Esophagus (tissue), 2 donors: ENCODE measurements around the gene CFAP99. TPM values are rescaled to one million over a fixed set of nuclear protein-coding genes. Genes with fewer than 3 reads are reported as not detected.

Experiments
- H3K27ac ChIP-seq, 2 donors: one replicate each; pipeline ENCODE4 v1.5.1; 2013; ENCODE audit warnings: low read depth in 2 of 2, mild to moderate bottlenecking in 2 of 2, inconsistent platforms in 1 of 2, low read length in 1 of 2, moderate library complexity in 1 of 2
- H3K27me3 ChIP-seq, 2 donors: one replicate each; pipeline ENCODE4 v1.6.1; 2013; ENCODE audit warnings: low read length in 2 of 2, control low read depth in 1 of 2, mild to moderate bottlenecking in 1 of 2; ENCODE audit not compliant: insufficient read depth in 2 of 2, control insufficient read depth in 1 of 2
- H3K36me3 ChIP-seq, 2 donors: one replicate each; pipeline ENCODE4 v1.6.1; 2013; ENCODE audit warnings: low read length in 1 of 2; ENCODE audit not compliant: control insufficient read depth in 2 of 2, insufficient read depth in 2 of 2
- H3K4me1 ChIP-seq, 2 donors: one replicate each; pipeline ENCODE4 v1.6.1; 2013; ENCODE audit warnings: low read length in 1 of 2; ENCODE audit not compliant: control insufficient read depth in 2 of 2, insufficient read depth in 2 of 2
- H3K4me3 ChIP-seq, 2 donors: one replicate each; pipeline ENCODE4 v1.5.1; 2013; ENCODE audit warnings: low read length in 2 of 2, mild to moderate bottlenecking in 2 of 2, low read depth in 1 of 2, moderate library complexity in 1 of 2
- H3K9me3 ChIP-seq, 2 donors: one replicate each; pipeline ENCODE4 v1.6.1; 2013; ENCODE audit warnings: mild to moderate bottlenecking in 2 of 2, low read depth in 1 of 2, low read length in 1 of 2, moderate library complexity in 1 of 2; ENCODE audit not compliant: control insufficient read depth in 2 of 2, insufficient read depth in 1 of 2
- WGBS, 2 donors: extraction: QIAGEN DNeasy Blood & Tissue Kit; methylation state at CpG; one replicate each; pipeline ENCODE4 v1.1.7; 2013; 5-methylcytosine and 5-hydroxymethylcytosine counted together
- polyA plus RNA-seq, 2 donors: library from polyadenylated mRNA; stranded (reverse); fragments of 200-250 nt; gene quantifications; one replicate each; pipeline ENCODE4 v1.2.3, GENCODE V29; 2013
- donor health status: healthy with polysubstance abuse.
- donor health status: Bipolar disorder and iron deficiency.

CFAP99 gene
- polyA plus RNA-seq, 2 donors: 0.04 to 0.07 TPM

DNA sequence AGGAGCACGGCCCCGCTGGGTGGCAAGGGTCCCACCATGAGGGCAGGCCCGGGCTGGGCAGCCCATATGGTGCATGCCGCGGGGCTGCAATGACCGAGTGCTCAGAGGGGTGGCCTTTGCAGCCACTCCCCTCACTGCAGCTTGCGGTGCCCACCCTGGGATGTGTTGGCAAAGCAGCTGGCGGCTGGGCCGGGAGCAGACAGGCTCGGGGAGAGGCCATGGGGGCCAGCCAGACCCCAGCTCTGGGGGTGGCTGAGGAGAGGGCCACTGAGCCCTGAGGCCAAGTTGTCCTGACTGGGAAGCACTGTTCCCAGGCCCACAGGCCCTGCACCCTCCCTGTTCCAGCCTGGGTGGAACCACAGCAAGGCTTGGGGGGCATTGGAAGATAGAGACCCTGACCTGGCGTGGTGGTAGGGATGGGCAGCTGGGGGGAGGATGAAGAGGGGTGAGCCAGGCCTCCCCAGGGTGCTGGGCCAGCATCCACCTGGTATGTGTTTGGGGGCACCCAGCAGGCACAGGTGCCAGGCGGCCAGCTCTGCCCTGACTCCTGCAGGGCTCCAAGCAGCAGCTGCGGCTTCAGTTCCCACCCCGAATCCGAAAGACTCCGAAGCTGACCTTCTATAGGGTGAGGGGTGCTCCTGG is 31.8 kb downstream of the CFAP99 start:
- Histone ChIP-seq H3K27ac (no peak overlapping the region), H3K27me3 (no peaks in the 10 kb centered on the region), H3K9me3 (no peaks in the 10 kb centered on the region), H3K36me3 (no peaks in the 10 kb centered on the region), H3K4me1 (no peaks in the 10 kb centered on the region), H3K4me3 (no peak overlapping the region)
- 79 to 85% methylated on average over 16 of the region's 16 CpGs for WGBS, 2 donors

DNA sequence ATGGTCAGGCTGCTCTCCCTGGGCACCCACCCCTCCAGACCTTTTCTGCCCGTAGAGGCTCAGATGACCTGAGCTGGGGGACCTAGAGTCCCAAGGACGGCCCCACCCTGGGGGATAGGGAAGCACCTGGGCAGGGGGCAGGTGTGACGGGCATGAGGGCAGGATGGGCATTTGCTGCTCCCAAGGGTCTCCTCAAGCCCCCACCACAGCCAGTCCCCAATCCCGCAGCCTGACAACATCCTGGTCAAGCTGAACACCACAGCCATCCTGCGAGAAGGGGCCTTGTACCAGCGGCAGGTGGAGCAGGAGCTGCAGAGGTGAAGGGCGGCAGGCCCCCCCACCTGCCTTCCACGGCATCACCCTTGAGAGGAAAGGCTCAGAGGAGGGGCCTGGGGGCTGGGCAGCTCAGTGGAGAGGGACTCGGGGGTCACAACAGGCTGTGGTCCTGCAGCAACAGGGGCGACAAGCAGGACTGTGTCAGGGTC is 32.3 kb downstream of the CFAP99 start:
- H3K27me3 ChIP-seq: no peaks in the 10 kb centered on the region
- H3K27ac ChIP-seq: no peak overlapping the region
- H3K4me3 ChIP-seq: no peak overlapping the region
- 82 to 87% methylated on average over 10 of the region's 10 CpGs for WGBS, 2 donors
- no peaks in the 10 kb centered on the region for H3K4me1 ChIP-seq
- H3K36me3 ChIP-seq: no peaks in the 10 kb centered on the region
- H3K9me3 ChIP-seq: no peaks in the 10 kb centered on the region

DNA sequence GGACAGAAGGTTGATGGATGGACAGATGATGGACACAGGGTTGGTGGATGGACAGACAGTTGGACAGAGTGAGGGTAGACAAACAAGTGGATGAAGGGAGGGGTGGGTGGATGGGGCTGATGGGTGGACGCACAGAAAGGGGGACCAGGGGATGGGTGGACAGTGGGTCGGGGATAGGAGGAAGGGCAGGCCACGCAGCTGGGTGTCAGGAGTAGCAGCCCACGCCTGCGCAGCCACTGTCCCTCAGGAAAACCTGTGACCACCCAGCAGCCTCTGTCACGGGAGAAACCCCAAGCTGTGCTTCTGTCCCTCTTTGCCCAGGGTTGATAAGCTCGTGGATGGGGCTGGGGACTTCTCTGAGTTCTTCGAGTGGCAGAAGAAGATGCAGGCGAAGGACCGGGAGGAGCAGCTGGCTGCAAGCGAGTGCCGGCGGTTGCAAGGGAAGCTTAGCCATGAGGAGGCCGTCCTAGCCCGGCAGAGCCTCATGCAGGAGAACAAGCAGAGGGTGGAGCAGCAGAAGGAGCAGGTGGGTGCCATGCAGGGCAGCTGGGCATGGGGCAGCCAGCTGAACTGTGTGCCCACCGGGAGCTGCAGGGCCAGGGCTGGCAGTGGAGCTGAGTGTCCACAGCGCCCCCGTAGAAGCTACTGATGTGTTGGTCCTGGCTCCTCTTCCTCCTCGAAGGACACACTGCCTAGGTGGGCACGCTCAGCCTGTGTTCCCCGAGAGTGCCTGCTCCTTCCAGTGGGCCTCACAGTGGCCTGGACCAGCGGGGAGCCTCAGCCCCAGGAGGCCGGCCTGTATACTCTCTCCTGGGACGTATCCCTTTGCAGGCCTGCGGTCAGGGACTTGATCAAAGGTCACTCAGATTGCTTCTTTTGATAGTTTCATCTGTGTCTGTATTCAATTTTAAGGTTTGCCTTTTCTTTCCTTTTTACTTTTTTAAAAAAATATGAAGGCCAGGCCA is 33.3 kb downstream of the CFAP99 start:
- no peaks in the 10 kb centered on the region for H3K4me1 ChIP-seq

DNA sequence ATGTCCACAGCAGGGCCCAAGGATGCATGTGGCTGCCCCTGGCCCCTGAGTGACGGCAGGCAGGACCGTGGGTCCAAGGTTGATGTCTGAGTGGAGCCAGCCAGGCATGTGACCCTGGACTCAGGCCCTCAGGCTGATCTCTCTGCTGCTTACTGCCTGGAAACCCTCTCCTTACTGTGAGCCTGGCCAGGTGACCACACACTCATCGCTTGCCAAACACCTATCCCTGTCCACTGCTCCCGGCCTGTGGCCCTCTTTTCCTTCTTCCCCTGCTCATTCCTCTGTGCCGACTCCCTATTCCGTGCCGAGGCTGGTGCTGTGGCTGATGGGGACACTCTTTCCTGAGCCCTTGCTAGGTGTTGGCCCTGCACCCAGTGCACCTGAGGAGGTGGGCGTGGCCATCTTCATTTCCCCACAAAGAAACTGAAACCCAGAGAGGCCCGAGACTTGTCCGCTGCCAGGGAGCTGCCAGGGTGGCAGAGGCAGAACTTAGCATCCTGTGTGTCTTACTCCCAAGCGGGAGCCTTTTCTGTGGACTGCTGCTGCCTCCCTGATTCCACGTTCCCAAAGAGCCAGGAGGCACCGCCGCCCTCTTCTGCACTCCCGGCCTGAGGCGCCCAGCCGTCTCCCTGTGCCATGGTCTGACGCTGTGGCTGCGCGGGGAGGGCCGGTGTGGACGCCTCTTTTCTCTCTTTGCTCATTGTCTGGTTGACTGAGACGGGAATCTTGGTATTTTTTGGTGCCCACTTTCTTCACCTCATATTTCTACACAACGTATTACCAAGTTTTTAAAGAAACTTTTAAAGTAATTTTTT is 38.9 kb downstream of the CFAP99 start:
- Histone ChIP-seq H3K27ac (no peak overlapping the region), H3K9me3 (no peaks in the 10 kb centered on the region), H3K36me3 (no peaks in the 10 kb centered on the region), H3K27me3 (no peaks in the 10 kb centered on the region), H3K4me3 (no peak overlapping the region), H3K4me1 (peaks cover 0 to 9% of the 10 kb centered on the region in 2 donors)
- WGBS, 2 donors: 68 to 72% methylated on average over 24 of the region's 24 CpGs

More for the DNA sequence above, 33.3 kb downstream of the CFAP99 start:
- no peaks in the 10 kb centered on the region for H3K27me3 ChIP-seq
- no peaks in the 10 kb centered on the region for H3K9me3 ChIP-seq
- no peaks in the 10 kb centered on the region for H3K36me3 ChIP-seq
- H3K27ac ChIP-seq: no peak overlapping the region
- no peak overlapping the region for H3K4me3 ChIP-seq
- 78 to 80% methylated on average over 24 to 25 of the region's 25 CpGs for WGBS, 2 donors

DNA sequence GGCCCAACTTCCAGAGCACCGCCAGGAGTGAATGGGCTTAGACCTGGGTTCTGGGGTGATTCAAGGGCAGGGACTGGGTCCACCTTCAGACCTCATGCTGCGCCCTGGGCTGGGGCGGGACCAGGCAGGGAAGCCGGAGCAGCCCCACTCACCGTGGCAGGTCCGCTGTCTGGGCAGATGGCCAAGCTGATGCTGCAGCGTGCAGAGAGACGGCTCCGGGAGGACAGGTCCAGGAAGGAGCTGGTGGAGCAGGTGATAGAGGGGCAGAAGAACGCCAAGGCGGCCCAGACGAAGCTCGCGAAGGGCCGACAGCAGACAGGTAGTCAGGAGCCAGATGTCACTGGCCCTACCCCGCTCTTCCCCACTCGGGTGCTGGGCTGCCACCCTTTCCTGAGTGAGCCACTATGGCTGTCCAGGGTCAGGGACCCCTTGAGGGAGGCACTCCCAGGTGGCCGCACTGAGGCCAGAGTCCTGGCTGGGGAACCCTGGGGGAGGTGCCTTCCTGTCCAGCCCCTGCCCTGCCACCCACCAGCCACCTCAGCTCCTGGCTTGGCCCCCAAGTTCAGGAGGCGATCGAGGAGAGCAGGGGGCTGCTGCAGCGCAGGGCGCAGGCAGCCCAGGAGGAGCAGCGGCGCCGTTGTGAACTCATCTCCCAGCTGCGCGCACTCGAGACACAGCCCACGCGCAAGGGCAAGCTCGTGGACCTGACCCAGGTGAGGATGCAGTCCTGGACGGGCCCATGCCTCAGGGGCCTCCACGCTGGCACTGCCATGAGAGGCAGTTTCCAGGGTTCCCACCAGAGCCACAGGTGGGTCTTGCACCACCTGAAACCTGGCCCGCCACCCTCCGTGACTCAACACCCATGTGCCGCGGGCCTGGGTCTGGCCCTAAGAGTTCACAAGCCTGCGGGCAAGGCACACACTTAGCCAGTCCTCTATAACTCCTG is 40.1 kb downstream of the CFAP99 start:
- no peaks in the 10 kb centered on the region for H3K36me3 ChIP-seq
- H3K9me3 ChIP-seq: no peaks in the 10 kb centered on the region
- no peaks in the 10 kb centered on the region for H3K27me3 ChIP-seq
- peaks cover 0 to 9% of the 10 kb centered on the region in 2 donors for H3K4me1 ChIP-seq
- H3K27ac ChIP-seq: no peak overlapping the region
- WGBS, 2 donors: 81 to 82% methylated on average over 38 of the region's 38 CpGs
- H3K4me3 ChIP-seq: no peak overlapping the region

DNA sequence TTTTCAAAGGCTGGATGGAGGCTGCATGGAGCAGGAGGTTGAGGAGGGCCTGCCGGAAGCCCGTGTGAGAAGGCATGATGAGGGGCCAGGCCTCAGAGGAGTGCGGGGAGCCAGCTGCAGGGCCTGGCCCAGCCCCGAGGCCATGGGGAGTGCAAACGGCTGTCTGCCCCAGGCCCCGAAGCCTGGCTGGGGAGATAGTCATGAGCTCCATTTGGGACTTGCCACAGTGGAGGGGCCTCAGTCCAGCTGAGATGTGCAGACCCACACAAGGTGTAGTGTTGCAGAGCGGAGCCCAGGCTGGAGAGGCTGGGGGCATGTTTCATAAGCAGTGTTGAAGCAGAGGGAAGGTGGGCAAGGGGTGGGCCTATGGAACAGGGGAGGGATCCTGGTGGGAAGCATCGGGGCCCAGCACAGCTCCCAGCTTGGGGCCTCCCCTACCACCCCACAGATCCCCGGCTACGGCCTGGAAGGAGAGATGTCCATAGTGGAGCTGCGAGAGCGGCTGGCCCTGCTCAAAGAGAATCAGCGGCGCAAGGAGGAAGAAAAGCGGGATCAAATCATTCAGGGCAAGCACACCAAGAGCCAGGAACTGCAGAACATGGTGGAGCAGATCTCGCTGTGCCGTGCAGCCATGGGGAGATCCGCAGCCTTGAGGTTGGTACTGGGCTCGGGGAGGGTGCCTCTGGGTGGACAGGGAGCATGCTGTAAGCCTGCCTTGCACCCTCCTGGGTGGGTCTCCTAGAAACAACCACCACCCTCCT is 41.0 kb downstream of the CFAP99 start:
- Histone ChIP-seq H3K4me3 (no peak overlapping the region), H3K9me3 (no peaks in the 10 kb centered on the region), H3K36me3 (no peaks in the 10 kb centered on the region), H3K4me1 (peaks cover 0 to 9% of the 10 kb centered on the region in 2 donors), H3K27me3 (no peaks in the 10 kb centered on the region), H3K27ac (no peak overlapping the region)
- 93% methylated on average over 19 of the region's 19 CpGs for WGBS, 2 donors

DNA sequence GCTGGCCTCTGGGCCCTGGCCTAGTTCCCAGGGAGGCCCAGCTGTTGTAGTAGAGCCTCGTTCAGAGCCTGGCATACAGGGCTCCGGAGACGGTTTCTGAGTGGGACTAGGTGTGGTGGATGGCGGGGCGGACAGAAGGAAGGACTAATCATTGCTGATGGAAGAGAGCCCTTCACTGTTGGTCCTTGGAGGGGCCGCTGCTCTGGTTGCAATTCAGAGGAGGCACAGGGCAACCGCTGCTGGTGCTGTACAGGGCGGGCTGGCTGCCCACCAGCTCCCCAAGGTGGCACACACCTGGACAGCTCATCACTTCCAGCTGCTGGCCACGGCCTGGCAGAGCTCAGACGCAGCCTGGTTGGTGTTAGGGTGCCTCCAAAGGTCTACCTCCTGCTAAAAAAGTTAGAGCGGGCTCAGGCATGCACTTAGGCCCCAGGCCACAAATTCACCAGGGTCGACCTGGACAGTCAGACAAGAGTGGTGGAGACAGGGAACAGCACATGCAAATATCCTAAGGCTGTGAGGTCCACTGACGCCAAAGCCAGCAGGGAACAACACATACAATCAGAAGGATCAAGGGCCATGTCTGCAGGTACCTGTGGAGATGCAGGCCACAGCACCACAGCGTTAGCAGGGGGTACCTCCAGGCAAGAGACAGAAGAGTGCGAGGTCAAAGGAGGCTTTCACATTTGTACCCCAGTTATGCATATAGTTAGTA is 42.6 kb downstream of the CFAP99 start:
- peaks cover 0 to 9% of the 10 kb centered on the region in 2 donors for H3K4me1 ChIP-seq
- no peak overlapping the region for H3K27ac ChIP-seq
- H3K4me3 ChIP-seq: no peak overlapping the region
- no peaks in the 10 kb centered on the region for H3K27me3 ChIP-seq
- H3K36me3 ChIP-seq: no peaks in the 10 kb centered on the region
- no peaks in the 10 kb centered on the region for H3K9me3 ChIP-seq
- WGBS, 2 donors: 85 to 91% methylated on average over 15 of the region's 15 CpGs
